NCI-H226 (cell line): Measurements from ENCODE around the gene SELENOI.

Experiments used
- DNase-seq: peaks from one replicate; pipeline ENCODE4 v3.0.0-alpha.2; 2015

SELENOI gene

DNA sequence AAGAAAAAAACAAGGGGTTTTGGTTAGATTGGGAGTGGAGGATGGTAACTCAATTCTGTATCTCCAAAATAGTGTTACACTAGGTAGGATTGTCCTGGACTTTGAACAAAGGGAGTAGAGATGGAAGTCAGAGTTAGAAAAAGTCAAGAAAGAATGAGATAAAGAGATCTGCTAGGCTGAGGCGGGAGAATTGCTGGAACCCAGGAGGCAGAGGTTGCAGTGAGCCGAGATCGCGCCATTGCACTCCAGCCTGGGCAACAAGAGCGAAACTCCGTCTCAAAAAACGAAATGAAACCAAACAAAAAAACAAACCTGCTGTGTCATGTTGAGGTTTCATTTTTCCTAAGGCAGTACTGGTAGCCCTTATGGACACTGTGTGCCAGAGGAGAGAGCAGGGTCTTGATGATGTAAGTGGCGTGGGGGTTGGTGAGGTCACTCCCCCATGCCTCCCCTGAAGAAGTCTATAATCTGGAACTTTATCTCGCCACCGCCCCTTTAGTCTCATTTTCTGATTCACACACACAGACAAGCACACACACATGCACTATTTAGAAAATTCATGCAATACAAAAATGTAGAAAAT is 66.2 kb downstream of the SELENOI start:
- DNase-seq: peak; percentile 6

- DNase-seq: no peak
These were observed 68.4 kb downstream of the SELENOI start for GRCh38 chr2:26414311-26414710.

DNA sequence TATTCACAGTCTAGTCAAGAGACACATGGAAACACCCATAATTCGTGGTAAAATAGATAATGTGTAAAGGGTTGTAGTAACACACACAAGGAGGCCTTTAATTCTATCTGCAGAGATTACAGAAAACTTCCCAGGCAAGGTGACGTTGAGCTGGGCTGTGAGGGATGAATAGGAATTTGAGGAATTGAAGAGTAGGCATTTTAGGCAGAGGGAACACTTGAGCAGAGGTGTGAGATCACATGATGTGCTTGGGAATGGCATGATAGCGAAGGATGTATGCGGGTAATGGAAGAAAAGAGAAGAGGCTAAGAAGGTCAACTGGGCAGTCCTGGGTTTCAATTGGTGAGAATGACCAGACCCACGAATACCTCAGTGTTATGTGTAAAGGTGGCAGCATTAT is 76.0 kb downstream of the SELENOI start:
- no peak for DNase-seq

DNA sequence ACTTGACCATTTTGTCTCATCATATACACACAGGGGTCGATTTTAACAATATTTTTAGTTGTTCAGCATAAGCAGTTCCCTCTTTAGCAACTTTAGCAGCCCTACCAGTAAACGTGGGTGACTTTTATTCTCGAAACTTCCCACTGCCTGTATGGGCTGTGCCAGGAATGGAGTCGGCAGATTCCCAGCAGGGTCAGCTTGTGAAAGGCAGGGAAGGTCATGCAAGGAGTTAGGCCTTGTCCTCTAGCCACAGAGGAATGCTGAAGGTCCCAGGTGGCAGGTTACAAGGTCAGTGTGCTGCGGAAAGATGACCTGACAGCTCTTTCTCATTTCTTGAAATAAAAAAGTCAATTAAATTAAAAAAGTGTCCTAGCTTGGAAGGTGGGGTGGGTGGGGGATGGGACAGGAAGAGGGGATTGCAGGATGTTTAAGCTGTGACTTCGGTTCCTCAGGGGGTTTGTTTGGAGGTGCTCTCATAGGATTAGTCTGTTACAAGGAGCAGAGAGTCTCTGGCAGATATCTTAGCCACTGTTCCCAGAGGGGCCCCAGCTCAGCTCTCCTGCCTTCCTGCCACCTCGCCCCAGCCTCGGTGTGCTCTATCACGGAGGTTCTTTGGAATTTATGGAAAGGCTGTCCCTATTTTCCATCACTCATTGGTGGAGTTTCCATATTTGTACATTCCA is 77.1 kb downstream of the SELENOI start:
- no peak for DNase-seq

DNA sequence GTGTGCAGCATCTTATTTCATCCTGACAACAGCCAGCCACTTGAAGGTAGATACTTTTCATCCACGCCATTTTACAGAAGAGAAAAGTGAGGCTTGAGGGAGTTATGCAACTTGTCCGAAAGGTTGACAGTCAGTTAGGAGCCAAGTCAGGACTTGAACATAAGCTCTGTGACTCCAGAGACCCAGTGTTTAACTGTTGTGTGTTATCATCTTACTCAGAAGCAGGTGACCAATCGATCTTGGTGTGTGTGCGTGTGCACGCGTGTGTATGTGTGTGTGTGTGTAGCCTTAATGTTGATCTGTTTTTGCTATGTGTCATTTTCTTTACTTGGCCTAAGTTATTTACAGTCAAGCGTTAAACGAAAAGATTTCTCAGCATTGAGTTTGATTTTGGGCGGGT is 77.8 kb downstream of the SELENOI start:
- no peak for DNase-seq

DNA sequence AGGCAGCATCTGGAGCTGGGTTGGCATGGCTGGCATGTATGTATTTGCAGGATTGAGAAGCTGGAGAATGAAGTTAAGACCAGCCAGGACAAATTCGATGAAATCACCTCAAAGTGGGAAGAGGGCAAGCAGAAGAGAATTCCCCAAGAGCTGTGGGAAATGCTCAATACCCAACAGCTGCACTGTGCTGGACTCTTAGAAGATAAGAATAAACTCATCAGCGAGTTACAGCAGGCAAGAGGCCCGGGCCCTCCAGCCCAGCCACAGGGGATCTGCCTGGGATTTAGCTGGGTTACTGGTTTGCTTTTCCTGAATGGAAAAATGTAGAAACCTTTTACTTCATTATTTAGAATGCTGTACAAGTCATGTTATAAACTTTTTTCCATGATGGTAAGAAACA is 78.3 kb downstream of the SELENOI start:
- DNase-seq: no peak

- DNase-seq: no peak
These were observed 82.9 kb downstream of the SELENOI start for GRCh38 chr2:26428846-26429245.

- no peak for DNase-seq
These were observed 84.0 kb downstream of the SELENOI start for GRCh38 chr2:26429779-26430578.

- DNase-seq: no peak
These were observed 84.9 kb downstream of the SELENOI start for GRCh38 chr2:26430826-26431225.

- DNase-seq: no peak
These were observed 86.4 kb downstream of the SELENOI start for GRCh38 chr2:26432363-26432762.

DNA sequence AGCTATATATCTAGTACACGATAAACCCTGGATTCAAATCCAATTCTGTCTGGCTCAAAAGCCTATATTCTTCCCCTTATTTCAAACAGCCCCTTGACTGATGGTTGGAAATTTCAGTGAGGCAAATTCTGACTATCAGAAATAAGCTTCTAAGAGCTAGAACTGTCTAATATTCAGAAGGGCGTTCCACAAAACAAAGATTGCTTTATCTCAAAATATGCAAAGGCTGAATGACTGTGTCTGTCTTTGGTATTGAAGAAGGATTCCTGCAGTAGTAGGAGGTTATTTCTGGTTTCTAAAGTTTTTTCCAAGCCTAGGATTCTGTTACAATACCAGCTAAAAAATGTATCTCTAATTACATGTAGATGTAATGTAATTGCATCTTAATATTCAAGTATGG is 86.9 kb downstream of the SELENOI start:
- DNase-seq: no peak

GRCh38 chr2:26435106-26435505 is 89.2 kb downstream of the SELENOI start:
- DNase-seq: no peak

- DNase-seq: no peak
These were observed 92.6 kb downstream of the SELENOI start for GRCh38 chr2:26438526-26438925.

DNA sequence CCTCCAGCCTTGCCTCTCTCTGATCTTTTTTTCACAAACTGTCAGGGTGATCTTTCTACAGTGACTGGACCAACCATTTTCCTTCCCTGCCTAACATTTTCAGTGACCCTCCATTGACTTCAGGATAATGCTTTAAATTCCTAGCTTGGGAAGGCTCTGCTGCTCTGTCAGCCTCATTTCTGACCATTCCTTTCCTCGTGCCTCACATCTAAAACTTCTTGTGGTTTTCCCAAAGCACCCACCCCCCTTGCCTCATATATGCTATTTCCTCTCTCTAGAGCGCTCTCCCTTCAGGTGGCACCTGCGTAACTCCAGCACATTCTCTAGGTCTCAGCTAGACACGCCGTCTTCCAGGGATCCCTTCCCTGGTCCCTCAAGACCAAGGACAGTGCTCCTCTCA is 93.0 kb downstream of the SELENOI start:
- no peak for DNase-seq

DNA sequence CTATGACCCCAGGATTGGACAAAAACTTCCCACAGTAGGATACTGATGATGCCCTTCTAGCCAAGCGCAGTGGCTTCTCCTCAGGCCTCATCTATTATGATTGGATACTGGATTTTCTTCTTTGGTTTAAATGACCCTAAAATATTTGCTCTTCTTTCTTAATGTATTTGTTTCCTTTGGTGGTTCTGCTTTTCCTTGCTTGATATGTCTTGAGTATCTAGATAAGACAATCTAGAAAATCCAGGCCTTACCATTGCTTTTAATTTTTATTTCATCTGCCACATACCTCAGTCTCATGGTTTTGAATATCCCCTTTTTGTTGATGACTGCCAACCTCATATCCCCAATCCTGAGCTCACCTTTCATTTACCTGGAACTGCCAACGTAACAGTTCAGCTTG is 96.4 kb downstream of the SELENOI start:
- DNase-seq: no peak

DNA sequence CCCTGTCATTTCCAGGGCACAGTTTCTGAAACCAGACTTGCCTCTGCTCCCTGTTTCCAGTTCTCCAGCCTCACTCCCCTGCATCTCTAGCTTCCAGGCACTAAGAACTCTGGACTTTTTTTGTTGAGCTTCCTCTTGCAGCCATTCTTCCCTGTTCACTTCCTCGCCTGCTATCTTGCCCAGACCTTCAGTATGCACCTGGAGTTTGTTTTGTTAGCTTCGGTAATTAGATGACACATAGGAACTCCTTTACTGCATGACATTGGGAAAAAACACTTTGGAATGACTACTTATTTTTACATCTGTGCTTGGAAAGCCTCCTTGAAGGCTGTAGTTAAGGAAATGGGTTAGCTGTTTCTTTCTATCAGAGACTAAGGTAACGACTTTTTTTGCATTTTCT is 96.8 kb downstream of the SELENOI start:
- DNase-seq: no peak

GRCh38 chr2:26444236-26444635 is 98.3 kb downstream of the SELENOI start:
- no peak for DNase-seq
